Activated CD8-positive, alpha-beta T cell treated with anti-CD3 and anti-CD28 coated beads for 36 hours (primary cell): ENCODE data around the gene SOS1. TPM values are rescaled to one million over a fixed set of nuclear protein-coding genes. Genes with fewer than 3 reads are reported as not detected.

Experiments
- ATAC-seq: fragments of 200-7000 bp; cut with Tn5 transposase; one replicate; pipeline ENCODE4 v1.10.0; 2021; ENCODE audit warnings: mild to moderate bottlenecking, moderate library complexity
- CTCF ChIA-PET: fragments of 350-600 bp; sonication (Branson Sonifier 250); formaldehyde crosslinking; loops from one replicate; lab custom pipeline; 2021; ENCODE audit warnings: antibody characterized with exemption; lab: Charles Lee
- POLR2A ChIA-PET: fragments of 350-600 bp; sonication (Branson Sonifier 250); formaldehyde crosslinking; loops from one replicate; lab custom pipeline; 2021; ENCODE audit warnings: antibody characterized with exemption; lab: Charles Lee
- DNase-seq: peaks from one replicate; pipeline ENCODE4 v3.0.0-alpha.2; 2020
- H3K27ac Mint-ChIP-seq: one replicate; pipeline ENCODE4 v1.8.0; 2021; ENCODE audit warnings: mild to moderate bottlenecking, mixed read lengths
- H3K27me3 Mint-ChIP-seq: one replicate; pipeline ENCODE4 v1.8.0; 2021; ENCODE audit warnings: mixed read lengths
- H3K36me3 Mint-ChIP-seq: one replicate; pipeline ENCODE4 v1.8.0; 2021; ENCODE audit warnings: low read depth, mixed read lengths
- H3K4me1 Mint-ChIP-seq: one replicate; pipeline ENCODE4 v1.8.0; 2021; ENCODE audit warnings: low read depth, mixed read lengths
- H3K4me3 Mint-ChIP-seq: one replicate; pipeline ENCODE4 v1.8.0; 2021; ENCODE audit warnings: mild to moderate bottlenecking, moderate library complexity, mixed read lengths
- H3K9me3 Mint-ChIP-seq: one replicate; pipeline ENCODE4 v1.8.0; 2021; ENCODE audit warnings: mixed read lengths
- CTCF ChIP-seq: fragments of 200-600 bp; IDR thresholded peaks from one replicate; pipeline ENCODE4 v1.8.0; 2022; ENCODE audit warnings: antibody characterized with exemption, mild to moderate bottlenecking
- intact Hi-C: fragments of 100-400 bp; cut with micrococcal nuclease; formaldehyde crosslinking; loops from one replicate; pipeline ENCODE4 v1.10.0; 2022
- total RNA-seq, 2 experiments: library from RNA; stranded (reverse); gene quantifications; one replicate each; pipeline ENCODE4 v1.2.3, GENCODE V29; 2021

SOS1 gene
- total RNA-seq, 2 experiments from 2014 or later, result 43.6 to 56.8 TPM

GRCh38 chr2:39093218-39093898, 27.5 kb downstream of the SOS1 start:
- Mint-ChIP-seq H3K4me1 (peaks cover 49% of the 10 kb centered on the region), H3K36me3 (peaks cover 32% of the 10 kb centered on the region), H3K4me3 (no peak overlapping the region), H3K9me3 (peaks cover 1% of the 10 kb centered on the region), H3K27ac (peak overlapping the region; percentile 31), H3K27me3 (no peaks in the 10 kb centered on the region)
- CTCF ChIA-PET, result no interaction called here
- no peak for ATAC-seq
- DNase-seq, result no peak
- no peak for TF ChIP-seq CTCF
- intact Hi-C loops, result no loop called here
- POLR2A ChIA-PET, result no interaction called here

DNA sequence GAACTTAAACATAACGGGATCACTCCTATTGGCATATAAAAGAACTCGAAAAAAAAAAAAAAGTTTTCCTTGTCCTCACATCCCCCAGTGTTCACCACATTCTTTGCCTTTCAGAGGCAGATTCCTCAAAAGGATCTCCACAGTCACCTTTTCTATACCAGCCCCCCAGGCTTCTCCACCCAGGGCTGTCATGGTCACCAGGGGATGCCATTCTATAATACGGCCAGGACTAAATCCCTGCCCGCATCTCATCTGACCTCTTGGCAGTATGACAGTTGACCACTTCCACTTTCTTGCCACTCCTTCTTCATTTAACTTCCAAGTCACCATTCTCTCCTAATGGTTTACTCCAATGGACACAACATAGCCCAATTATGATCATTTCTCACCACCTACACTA, 29.3 kb downstream of the SOS1 start:
- no peak overlapping the region for H3K27ac Mint-ChIP-seq
- no peak overlapping the region for H3K4me3 Mint-ChIP-seq
- H3K27me3 Mint-ChIP-seq, result no peaks in the 10 kb centered on the region
- H3K36me3 Mint-ChIP-seq, result peaks cover 33% of the 10 kb centered on the region
- TF ChIP-seq CTCF, result no peak
- peaks cover 47% of the 10 kb centered on the region for H3K4me1 Mint-ChIP-seq
- DNase-seq (no peak), ATAC-seq (no peak)
- CTCF ChIA-PET, result interaction anchor here (1.1 to 1.4 kb wide), 2 partner anchors 35 to 138 kb away, joined by 3 read pairs; no protein-coding TSS in a partner anchor
- POLR2A ChIA-PET, result interaction anchor here (1.0 kb wide), 1 partner anchor 22 kb away, joined by 3 read pairs; no protein-coding TSS in a partner anchor
- H3K9me3 Mint-ChIP-seq, result peaks cover 1% of the 10 kb centered on the region
- intact Hi-C loops, result no loop called here

DNA sequence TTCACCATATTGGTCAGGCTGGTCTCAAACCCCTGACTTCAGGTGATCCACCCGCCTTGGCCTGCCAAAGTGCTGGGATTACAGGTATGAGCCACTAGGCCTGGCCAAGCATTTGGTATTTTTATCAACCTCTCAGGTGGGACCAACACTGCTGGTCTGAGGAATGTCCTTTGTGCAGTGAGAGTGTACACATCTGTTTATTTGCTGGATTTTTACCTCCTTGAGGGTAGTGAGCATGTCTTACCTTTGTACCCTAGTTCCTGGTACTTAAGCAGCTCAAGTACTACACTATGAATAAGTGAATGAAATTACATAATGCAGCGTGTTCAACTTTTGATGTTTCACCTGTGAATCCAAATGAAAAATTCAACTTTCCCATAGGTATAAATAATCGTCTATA, 29.8 kb downstream of the SOS1 start:
- no peak overlapping the region for H3K27ac Mint-ChIP-seq
- intact Hi-C loops, result no loop called here
- no peaks in the 10 kb centered on the region for H3K27me3 Mint-ChIP-seq
- H3K4me3 Mint-ChIP-seq, result no peak overlapping the region
- ATAC-seq (no peak), DNase-seq (no peak)
- ChIA-PET CTCF (interaction anchor here (1.1 to 1.3 kb wide), 2 partner anchors 32 to 34 kb away, joined by 3 to 5 read pairs; no protein-coding TSS in a partner anchor), POLR2A (no interaction called here)
- TF ChIP-seq CTCF, result no peak
- peaks cover 1% of the 10 kb centered on the region for H3K9me3 Mint-ChIP-seq
- peaks cover 45% of the 10 kb centered on the region for H3K4me1 Mint-ChIP-seq
- peaks cover 35% of the 10 kb centered on the region for H3K36me3 Mint-ChIP-seq

DNA sequence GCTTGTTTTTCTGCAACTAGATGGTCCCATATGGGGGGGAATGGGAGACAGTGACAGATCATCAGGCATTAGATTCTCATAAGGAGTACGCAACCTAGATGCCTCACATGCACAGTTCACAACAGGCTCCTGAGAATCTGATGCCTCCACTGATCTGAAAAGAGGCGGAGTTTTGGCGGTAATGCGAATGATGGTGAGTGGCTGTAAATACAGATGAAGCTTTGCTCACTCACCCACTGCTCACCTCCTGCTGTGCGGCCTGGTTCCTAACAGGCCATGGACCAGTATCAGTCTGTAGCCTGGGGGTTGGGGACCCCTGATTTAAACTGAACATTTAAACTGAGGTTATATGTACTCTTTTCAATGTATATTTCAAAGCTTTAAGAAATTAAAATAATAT, 40.7 kb downstream of the SOS1 start:
- Mint-ChIP-seq H3K4me3 (no peak overlapping the region), H3K27me3 (no peaks in the 10 kb centered on the region), H3K9me3 (no peaks in the 10 kb centered on the region), H3K27ac (no peak overlapping the region), H3K36me3 (peaks cover 10% of the 10 kb centered on the region), H3K4me1 (peaks cover 29% of the 10 kb centered on the region)
- DNase-seq (no peak), ATAC-seq (no peak)
- CTCF ChIA-PET, result interaction anchor here (0.9 kb wide), 1 partner anchor 29 kb away, joined by 3 read pairs; no protein-coding TSS in a partner anchor
- TF ChIP-seq CTCF, result no peak
- POLR2A ChIA-PET, result interaction anchor here (0.7 kb wide), 1 partner anchor 9 kb away, joined by 3 read pairs; no protein-coding TSS in a partner anchor
- intact Hi-C loops, result no loop called here

DNA sequence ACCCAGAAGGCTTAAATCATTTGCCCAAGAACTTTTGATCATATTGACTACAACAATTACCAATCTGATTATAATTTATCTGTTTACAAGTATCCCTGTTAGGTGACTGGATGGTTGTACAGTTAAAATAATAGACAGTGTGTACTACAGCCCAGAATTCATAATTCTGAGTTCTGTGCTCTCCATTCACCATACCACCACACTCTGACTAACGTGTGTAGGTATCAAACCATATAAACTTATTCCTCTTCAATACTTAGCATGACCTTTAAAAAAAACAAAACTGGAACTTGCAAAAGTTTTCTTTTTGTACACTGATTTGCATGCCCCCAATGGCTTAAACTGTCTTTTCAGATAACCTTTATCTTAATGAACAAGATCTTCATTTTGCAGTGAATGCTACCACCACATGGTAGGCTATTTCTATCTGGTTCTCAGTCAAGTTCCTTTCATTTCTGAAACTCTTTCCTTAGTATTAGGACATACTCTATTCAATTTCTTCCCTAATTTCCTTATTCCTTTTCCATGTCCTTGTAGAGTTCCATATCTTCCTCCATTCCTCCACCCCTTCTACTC, 50.9 kb downstream of the SOS1 start:
- intact Hi-C loops, result loop anchor here (5.0 kb wide), 1 partner anchor 47 kb away; no protein-coding TSS in a partner anchor
- Mint-ChIP-seq H3K27me3 (no peaks in the 10 kb centered on the region), H3K4me1 (peaks cover 44% of the 10 kb centered on the region), H3K9me3 (no peaks in the 10 kb centered on the region), H3K36me3 (peaks cover 15% of the 10 kb centered on the region), H3K27ac (peak overlapping the region; percentile 65), H3K4me3 (no peak overlapping the region)
- DNase-seq (no peak), ATAC-seq (peak; percentile 64)
- POLR2A ChIA-PET, result no interaction called here
- TF ChIP-seq CTCF, result no peak
- CTCF ChIA-PET, result interaction anchor here (0.8 to 15.8 kb wide), 4 partner anchors 11 to 161 kb away, joined by 3 to 326 read pairs (median 8); no protein-coding TSS in a partner anchor
